Ovary (tissue), 9 donors: Measurements from ENCODE around the gene OR56A1. TPM values are rescaled to one million over a fixed set of nuclear protein-coding genes. Genes with fewer than 3 reads are reported as not detected.

ENCODE experiments used
- DNase-seq, 5 donors: peaks; one replicate each; pipeline ENCODE4 v3.0.0-alpha.2; 2019 to 2020
- H3K27ac ChIP-seq, 2 donors: fragments of 200-600 bp; one replicate each; pipeline versions ENCODE4 v1.5.1 to v1.8.0; 2019 to 2022
- H3K27me3 ChIP-seq: fragments of 200-600 bp; one replicate; pipeline ENCODE4 v1.8.0; 2022
- H3K36me3 ChIP-seq: fragments of 200-600 bp; sonication (generic); one replicate; pipeline ENCODE4 v1.5.1; 2019
- H3K4me1 ChIP-seq: one replicate; pipeline ENCODE4 v1.8.1; 2013; ENCODE audit warnings: mild to moderate bottlenecking, moderate library complexity; ENCODE audit not compliant: insufficient read depth
- H3K4me3 ChIP-seq: fragments of 200-600 bp; sonication (generic); one replicate; pipeline ENCODE4 v1.5.1; 2017
- H3K9me3 ChIP-seq, 2 donors: fragments of 200-600 bp in 1 of 2; sonication (generic) in 1 of 2; one replicate each; pipeline versions ENCODE4 v1.5.1 to v1.8.1; 2013 to 2019; ENCODE audit warnings: mild to moderate bottlenecking in 1 of 2, moderate library complexity in 1 of 2
- EP300 ChIP-seq: sonication (generic); formaldehyde crosslinking; IDR thresholded peaks from one replicate; pipeline ENCODE4 v1.6.1; 2017; ENCODE audit warnings: antibody characterized with exemption
- POLR2A ChIP-seq: fragments of 450-650 bp; IDR thresholded peaks from one replicate; pipeline ENCODE4 v1.6.1; 2017; ENCODE audit warnings: antibody characterized with exemption, mild to moderate bottlenecking, moderate library complexity
- WGBS, 3 donors: extraction: QIAGEN DNeasy Blood & Tissue Kit in 1 of 3; methylation state at CpG; one replicate each; pipeline versions ENCODE4 v1.1.5 to v1.1.7; 2013 to 2017; 5-methylcytosine and 5-hydroxymethylcytosine counted together
- intact Hi-C, 4 donors: fragments of 100-400 bp; cut with DNase I; formaldehyde crosslinking; loops; one replicate each; pipeline versions ENCODE4 v1.11.0 to v1.15.1; 2022 to 2023
- polyA plus RNA-seq, 2 donors: library from polyadenylated mRNA; stranded (reverse); fragments of 200-250 nt in 1 of 2; fragments of 350-450 nt in 1 of 2; fragmentation: Illumina TruSeq in 1 of 2; extraction: RNeasy Lipid Tissue Mini Kit (QIAGEN cat#74804) in 1 of 2; gene quantifications; one replicate each; pipeline ENCODE4 v1.2.3, GENCODE V29; 2013 to 2014
- total RNA-seq, 7 donors: library from RNA; depleted of rRNA in 2 of 7; stranded (reverse); fragments of >200 nt in 2 of 7; fragmentation: NEBNext Ultra II Directional in 3 of 7; extraction: Animal tissue kit (Norgen Biotek cat#: 25700) in 3 of 7; gene quantifications; one replicate each; pipeline versions ENCODE4 v1.1.0 to v1.2.4, GENCODE V29; 2016 to 2023
- TF ChIP-seq, protein P1 (sequence below), 3 donors: fragments of 450-650 bp in 2 of 3; fragments of 200-600 bp in 1 of 3; IDR thresholded peaks; one replicate each; pipeline versions ENCODE4 v1.5.1 to v1.8.0; 2016 to 2022; ENCODE audit warnings: antibody characterized with exemption in 3 of 3, mild to moderate bottlenecking in 1 of 3
- donor health status: DM: no; HTN: no; CAD: no; lungs with moderate emphysema.
- donor health status: DM: no; HTN: no; CAD: no.
- donor health status: Bipolar disorder and iron deficiency.
- donor health status: DM: yes; HTN: yes; CAD: no.
- donor health status: DM: no; HTN: no; CAD: no.
- donor health status: DM: yes; HTN: yes; CAD: no.

The OR56A1 gene
- total and polyA plus RNA-seq, 9 donors: 0.02 TPM; not detected in 8

DNA sequence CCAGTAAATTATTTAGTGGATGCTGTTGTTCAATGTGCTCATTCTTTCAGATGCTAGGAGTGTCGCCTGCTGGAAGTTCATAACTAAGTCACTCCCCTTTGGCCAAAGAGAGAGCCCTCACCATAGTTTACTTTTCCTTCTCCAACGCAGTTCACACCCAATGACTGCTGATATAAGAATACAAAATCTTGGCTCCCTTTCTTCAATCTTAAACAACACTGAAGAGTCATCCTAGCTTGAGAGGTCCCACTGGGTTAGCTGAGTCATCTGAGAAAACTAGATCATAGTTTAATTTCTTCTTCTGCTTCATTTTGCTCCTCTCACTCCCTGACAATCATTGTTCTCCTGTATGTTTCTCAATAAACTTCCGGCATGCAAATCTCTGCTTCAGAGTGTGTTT, 38.4 kb downstream of the OR56A1 start:
- Histone ChIP-seq H3K36me3 (no peaks in the 10 kb centered on the region), H3K9me3 (no peaks in the 10 kb centered on the region), H3K27ac (no peak overlapping the region), H3K4me1 (no peaks in the 10 kb centered on the region), H3K4me3 (no peak overlapping the region), H3K27me3 (no peaks in the 10 kb centered on the region)
- no peak for DNase-seq
- intact Hi-C loops: no loop called here
- TF ChIP-seq, protein P1, sequence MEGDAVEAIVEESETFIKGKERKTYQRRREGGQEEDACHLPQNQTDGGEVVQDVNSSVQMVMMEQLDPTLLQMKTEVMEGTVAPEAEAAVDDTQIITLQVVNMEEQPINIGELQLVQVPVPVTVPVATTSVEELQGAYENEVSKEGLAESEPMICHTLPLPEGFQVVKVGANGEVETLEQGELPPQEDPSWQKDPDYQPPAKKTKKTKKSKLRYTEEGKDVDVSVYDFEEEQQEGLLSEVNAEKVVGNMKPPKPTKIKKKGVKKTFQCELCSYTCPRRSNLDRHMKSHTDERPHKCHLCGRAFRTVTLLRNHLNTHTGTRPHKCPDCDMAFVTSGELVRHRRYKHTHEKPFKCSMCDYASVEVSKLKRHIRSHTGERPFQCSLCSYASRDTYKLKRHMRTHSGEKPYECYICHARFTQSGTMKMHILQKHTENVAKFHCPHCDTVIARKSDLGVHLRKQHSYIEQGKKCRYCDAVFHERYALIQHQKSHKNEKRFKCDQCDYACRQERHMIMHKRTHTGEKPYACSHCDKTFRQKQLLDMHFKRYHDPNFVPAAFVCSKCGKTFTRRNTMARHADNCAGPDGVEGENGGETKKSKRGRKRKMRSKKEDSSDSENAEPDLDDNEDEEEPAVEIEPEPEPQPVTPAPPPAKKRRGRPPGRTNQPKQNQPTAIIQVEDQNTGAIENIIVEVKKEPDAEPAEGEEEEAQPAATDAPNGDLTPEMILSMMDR (IDR thresholded peaks at IDR 0.05): no peak
- WGBS, 3 donors: 67 to 81% (median 69%) methylated on average over 3 of the region's 3 CpGs

DNA sequence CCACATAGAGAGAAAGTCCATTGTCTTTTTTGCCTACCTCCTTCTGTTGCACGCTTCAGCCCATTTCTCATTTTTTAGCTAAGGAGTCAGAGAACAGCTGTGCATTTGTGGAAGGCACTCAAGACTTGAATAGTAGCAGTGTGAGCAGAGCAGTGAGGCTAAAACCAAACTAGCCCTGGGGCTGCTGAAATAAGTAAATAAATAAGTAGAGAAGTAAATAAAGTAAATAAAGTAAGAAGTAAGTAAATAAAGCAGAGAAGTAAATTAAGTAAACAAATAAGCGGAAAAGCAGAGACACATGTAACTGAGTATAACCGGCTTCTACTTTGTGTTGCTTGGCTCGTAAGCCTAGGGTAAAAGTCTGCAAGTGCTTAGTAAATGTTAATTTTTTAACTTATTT, 41.4 kb downstream of the OR56A1 start:
- no peaks in the 10 kb centered on the region for H3K9me3 ChIP-seq
- intact Hi-C loops: no loop called here

DNA sequence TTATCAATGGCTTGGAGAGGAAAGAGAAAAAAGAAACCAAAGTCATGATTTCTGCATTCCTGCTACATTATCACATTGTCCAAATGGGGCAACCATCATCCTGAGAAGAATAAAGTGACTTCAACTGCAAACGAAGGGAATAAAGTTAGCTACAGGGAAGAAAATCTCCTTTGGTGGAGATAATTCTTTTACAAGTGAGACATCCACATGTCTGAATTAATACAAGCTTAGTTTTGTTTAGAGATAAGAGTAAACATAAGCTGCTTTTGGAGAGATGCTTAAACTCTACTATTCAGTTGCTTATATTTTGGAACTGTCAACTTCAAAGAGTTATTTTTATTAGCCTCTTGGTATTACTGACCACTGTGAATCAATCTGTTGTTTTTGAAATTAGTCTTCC, 43.7 kb downstream of the OR56A1 start, which contains the start of gene OR52L1:
Gene OR52L1 (minus strand): TSS at position 101 of the 400 bp plus-strand sequence. CDS start 55 bp downstream, at position 46.
- H3K4me3 ChIP-seq: no peak within 1 kb of the TSS
- no peaks in the 10 kb centered on the region for H3K36me3 ChIP-seq
- no peak for DNase-seq
- TF ChIP-seq POLR2A (no peak), EP300 (no peak)
- TF ChIP-seq, protein P1 (IDR thresholded peaks at IDR 0.05): no peak
- no peak within 1 kb of the TSS for H3K27ac ChIP-seq
- WGBS, 3 donors: 56 to 77% (median 68%) methylated on average over 1 of the region's 1 CpG
- intact Hi-C loops: no loop called here
- no peaks in the 10 kb centered on the region for H3K27me3 ChIP-seq
- no peaks in the 10 kb centered on the region for H3K9me3 ChIP-seq
- no peaks in the 10 kb centered on the region for H3K4me1 ChIP-seq

More for the DNA sequence above, 41.4 kb downstream of the OR56A1 start:
- H3K4me1 ChIP-seq: no peaks in the 10 kb centered on the region
- no peaks in the 10 kb centered on the region for H3K27me3 ChIP-seq
- 74 to 81% (median 79%) methylated on average over 4 of the region's 4 CpGs for whole genome bisulfite sequencing, 3 donors
- TF ChIP-seq, protein P1 (IDR thresholded peaks at IDR 0.05): no peak
- no peak for TF ChIP-seq POLR2A
- TF ChIP-seq EP300: no peak
- H3K36me3 ChIP-seq: no peaks in the 10 kb centered on the region
- no peak overlapping the region for H3K4me3 ChIP-seq
- H3K27ac ChIP-seq: no peak overlapping the region
- no peak for DNase-seq

DNA sequence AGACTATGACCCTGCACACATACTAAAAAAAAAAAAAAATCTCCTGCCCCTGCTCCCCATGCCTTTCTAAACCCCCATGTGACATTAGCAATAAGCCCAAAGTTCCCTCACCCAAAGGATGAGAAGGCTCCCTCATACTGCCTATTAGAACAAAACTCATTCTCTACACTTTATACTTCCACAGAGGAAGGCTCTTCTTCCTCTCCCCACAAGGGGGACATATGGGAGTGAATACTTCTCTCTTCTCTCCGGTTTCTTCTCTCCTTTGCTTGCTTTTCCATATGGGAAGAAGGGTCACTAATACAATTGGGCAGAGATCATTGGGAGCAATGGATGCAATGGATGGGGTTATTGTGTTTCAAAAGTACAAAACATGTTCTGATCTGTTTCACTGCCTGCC, 47.1 kb downstream of the OR56A1 start:
- Histone ChIP-seq H3K27ac (no peak overlapping the region), H3K36me3 (no peaks in the 10 kb centered on the region), H3K4me3 (no peak overlapping the region), H3K27me3 (no peaks in the 10 kb centered on the region), H3K9me3 (no peaks in the 10 kb centered on the region), H3K4me1 (no peaks in the 10 kb centered on the region)
- 31 to 50% (median 38%) methylated on average over 1 of the region's 1 CpG for WGBS, 3 donors
- TF ChIP-seq POLR2A: no peak
- no peak for TF ChIP-seq EP300
- TF ChIP-seq, protein P1 (IDR thresholded peaks at IDR 0.05): no peak
- intact Hi-C loops: no loop called here
- DNase-seq: no peak
